ENCODE results near the gene KANK2.

- TF ChIP-seq CTCF (IDR thresholded peaks at IDR 0.05; ENCODE audit: borderline replicate concordance, extremely low read depth, low read length, poor library complexity, severe bottlenecking) (no peak), EZH2 (IDR thresholded peaks at IDR 0.05; ENCODE audit: borderline replicate concordance, low read depth, low read length, severe bottlenecking) (no peak)
Observed at GRCh38 chr19:11195681-11196080, 1.7 kb downstream of the KANK2 start.
